Transverse colon (tissue), 4 donors: ENCODE measurements around the gene MAP10. TPM values are rescaled to one million over a fixed set of nuclear protein-coding genes. Genes with fewer than 3 reads are reported as not detected.

Source experiments
- DNase-seq: peaks from one replicate; pipeline ENCODE4 v3.0.0-alpha.2; 2019
- H3K27ac ChIP-seq, 4 donors: fragments of 200-600 bp; sonication (generic); 2 replicates each; pipeline ENCODE4 v1.5.1; 2016 to 2018; ENCODE audit warnings: inconsistent platforms in 4 of 4
- H3K27me3 ChIP-seq: fragments of 200-600 bp; sonication (generic); 2 replicates; pipeline ENCODE4 v1.5.1; 2017; ENCODE audit warnings: inconsistent platforms
- H3K36me3 ChIP-seq, 4 donors: fragments of 200-600 bp; sonication (generic); 2 replicates each; pipeline ENCODE4 v1.5.1; 2017 to 2019; ENCODE audit warnings: inconsistent platforms in 4 of 4
- H3K4me1 ChIP-seq, 4 donors: fragments of 200-600 bp; sonication (generic); 2 replicates each; pipeline ENCODE4 v1.5.1; 2017 to 2020; ENCODE audit warnings: inconsistent platforms in 4 of 4
- H3K4me3 ChIP-seq, 4 donors: fragments of 200-600 bp; sonication (generic); 1 replicate in 1 of 4; 2 replicates in 3 of 4; pipeline versions ENCODE4 v1.5.1 to v1.6.1; 2017 to 2019; ENCODE audit warnings: inconsistent platforms in 4 of 4
- H3K9me3 ChIP-seq, 2 donors: fragments of 200-600 bp; sonication (generic); 2 replicates each; pipeline ENCODE4 v1.5.1; 2017 to 2019; ENCODE audit warnings: inconsistent platforms in 2 of 2
- EP300 ChIP-seq: sonication (generic); formaldehyde crosslinking; IDR thresholded peaks from one replicate; pipeline ENCODE4 v1.6.1; 2017; ENCODE audit warnings: antibody characterized with exemption, low read depth
- POLR2A ChIP-seq: fragments of 450-650 bp; IDR thresholded peaks from one replicate; pipeline ENCODE4 v1.6.1; 2016; ENCODE audit warnings: antibody characterized with exemption, mild to moderate bottlenecking, moderate library complexity
- POLR2AphosphoS5 ChIP-seq, 3 donors: sonication (generic); formaldehyde crosslinking; IDR thresholded peaks; one replicate each; pipeline ENCODE4 v1.6.1; 2016; ENCODE audit warnings: antibody characterized with exemption in 3 of 3
- WGBS, 2 donors: methylation state at CpG; one replicate each; pipeline ENCODE4 v1.1.5; 2018; ENCODE audit warnings: low coverage in 1 of 2; 5-methylcytosine and 5-hydroxymethylcytosine counted together
- in situ Hi-C, 4 donors: fragments of 200-750 bp; cut with MboI; loops; one replicate each; pipeline versions ENCODE4 v1.15.0 to v1.15.1; 2017; ENCODE audit warnings: low sequenced_read_pairs in 3 of 4, low pct_ligation_motif_present in 1 of 4, low pct_unique_long_range_greater_than_20kb in 1 of 4
- intact Hi-C: fragments of 100-400 bp; cut with DNase I; formaldehyde crosslinking; loops from one replicate; pipeline ENCODE4 v1.15.1; 2023; ENCODE audit warnings: low total_unique reads
- total RNA-seq, 4 donors: library from RNA; depleted of rRNA; stranded (reverse); fragments of >200 nt; gene quantifications; one replicate each; pipeline ENCODE4 v1.1.0, GENCODE V29; 2016
- TF ChIP-seq, protein P1 (sequence below), 5 experiments: fragments of 200-600 bp in 3 of 5; fragments of 450-650 bp in 2 of 5; sonication (generic) in 3 of 5; IDR thresholded peaks; 1 replicate in 2 of 5; 2 replicates in 3 of 5; pipeline ENCODE4 v1.5.1; 2016 to 2017; ENCODE audit warnings: antibody characterized with exemption in 5 of 5, inconsistent platforms in 3 of 5, mild to moderate bottlenecking in 2 of 5, moderate library complexity in 1 of 5

The MAP10 gene
- total RNA-seq, 4 donors from 2014 or later = 1.7 to 2.3 TPM; not detected in 2

DNA sequence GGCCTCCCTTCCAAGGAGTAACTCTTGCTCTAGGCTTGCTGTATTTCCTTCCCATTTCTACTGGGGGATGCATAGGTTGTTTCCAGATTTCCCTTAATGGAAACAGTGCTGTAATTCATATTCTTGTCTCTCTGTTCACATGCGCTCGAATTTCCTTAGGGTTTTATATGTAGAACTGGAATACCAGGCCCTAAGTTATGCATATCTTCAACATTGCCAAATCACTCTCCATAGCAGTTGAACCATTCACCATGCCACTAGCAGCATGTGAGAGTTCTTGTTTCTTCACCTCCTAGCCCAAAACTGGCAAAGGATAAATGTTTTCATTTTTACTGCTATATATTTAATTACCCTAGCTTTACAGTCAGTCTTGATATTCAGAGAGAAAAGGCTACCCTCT is 12.8 kb downstream of the MAP10 start:
- no peaks in the 10 kb centered on the region for H3K4me1 ChIP-seq
- DNase-seq = no peak
- 90 to 100% methylated on average over 2 of the region's 2 CpGs for WGBS, 2 donors
- no peak for TF ChIP-seq POLR2A
- TF ChIP-seq POLR2AphosphoS5 (IDR thresholded peaks at IDR 0.05) = no peak
- TF ChIP-seq, protein P1, sequence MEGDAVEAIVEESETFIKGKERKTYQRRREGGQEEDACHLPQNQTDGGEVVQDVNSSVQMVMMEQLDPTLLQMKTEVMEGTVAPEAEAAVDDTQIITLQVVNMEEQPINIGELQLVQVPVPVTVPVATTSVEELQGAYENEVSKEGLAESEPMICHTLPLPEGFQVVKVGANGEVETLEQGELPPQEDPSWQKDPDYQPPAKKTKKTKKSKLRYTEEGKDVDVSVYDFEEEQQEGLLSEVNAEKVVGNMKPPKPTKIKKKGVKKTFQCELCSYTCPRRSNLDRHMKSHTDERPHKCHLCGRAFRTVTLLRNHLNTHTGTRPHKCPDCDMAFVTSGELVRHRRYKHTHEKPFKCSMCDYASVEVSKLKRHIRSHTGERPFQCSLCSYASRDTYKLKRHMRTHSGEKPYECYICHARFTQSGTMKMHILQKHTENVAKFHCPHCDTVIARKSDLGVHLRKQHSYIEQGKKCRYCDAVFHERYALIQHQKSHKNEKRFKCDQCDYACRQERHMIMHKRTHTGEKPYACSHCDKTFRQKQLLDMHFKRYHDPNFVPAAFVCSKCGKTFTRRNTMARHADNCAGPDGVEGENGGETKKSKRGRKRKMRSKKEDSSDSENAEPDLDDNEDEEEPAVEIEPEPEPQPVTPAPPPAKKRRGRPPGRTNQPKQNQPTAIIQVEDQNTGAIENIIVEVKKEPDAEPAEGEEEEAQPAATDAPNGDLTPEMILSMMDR (IDR thresholded peaks at IDR 0.05) = no peak
- no peak for TF ChIP-seq EP300
- in situ Hi-C loops = no loop called here
- H3K9me3 ChIP-seq = no peaks in the 10 kb centered on the region
- intact Hi-C loops = no loop called here
- H3K4me3 ChIP-seq = no peak overlapping the region
- H3K27me3 ChIP-seq = no peaks in the 10 kb centered on the region
- H3K36me3 ChIP-seq = no peaks in the 10 kb centered on the region
- H3K27ac ChIP-seq = no peak overlapping the region

DNA sequence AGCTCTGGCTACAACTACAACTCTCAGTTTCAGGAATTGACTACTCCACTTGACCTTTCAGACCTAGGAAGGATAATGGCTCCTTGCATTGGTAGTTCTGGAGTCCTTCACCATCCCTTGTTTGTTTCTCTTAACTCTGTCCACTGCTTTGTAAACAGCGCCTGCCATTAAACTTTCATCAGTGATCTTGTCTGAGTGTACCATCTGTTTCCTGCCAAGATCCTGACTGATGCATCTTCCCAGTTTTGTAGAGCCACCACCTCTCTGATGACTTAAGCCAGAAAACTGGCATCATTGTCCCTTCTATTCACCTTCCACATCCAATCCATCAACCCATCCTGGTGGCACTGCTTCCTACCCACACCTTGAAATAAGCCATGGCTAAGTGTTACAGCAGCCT is 15.2 kb downstream of the MAP10 start:
- Histone ChIP-seq H3K9me3 (no peaks in the 10 kb centered on the region), H3K4me1 (no peaks in the 10 kb centered on the region), H3K27me3 (no peaks in the 10 kb centered on the region), H3K27ac (no peak overlapping the region), H3K4me3 (no peak overlapping the region), H3K36me3 (no peaks in the 10 kb centered on the region)
- in situ Hi-C loops (no loop called here), intact Hi-C loops (no loop called here)
- WGBS, 2 donors = 91% methylated on average over 1 of the region's 1 CpG; no CpG with 5 or more reads in 1 of the 2 donors
- TF ChIP-seq POLR2A (no peak), EP300 (no peak), POLR2AphosphoS5 (IDR thresholded peaks at IDR 0.05) (no peak)
- TF ChIP-seq, protein P1 (IDR thresholded peaks at IDR 0.05) = no peak
- DNase-seq = no peak

DNA sequence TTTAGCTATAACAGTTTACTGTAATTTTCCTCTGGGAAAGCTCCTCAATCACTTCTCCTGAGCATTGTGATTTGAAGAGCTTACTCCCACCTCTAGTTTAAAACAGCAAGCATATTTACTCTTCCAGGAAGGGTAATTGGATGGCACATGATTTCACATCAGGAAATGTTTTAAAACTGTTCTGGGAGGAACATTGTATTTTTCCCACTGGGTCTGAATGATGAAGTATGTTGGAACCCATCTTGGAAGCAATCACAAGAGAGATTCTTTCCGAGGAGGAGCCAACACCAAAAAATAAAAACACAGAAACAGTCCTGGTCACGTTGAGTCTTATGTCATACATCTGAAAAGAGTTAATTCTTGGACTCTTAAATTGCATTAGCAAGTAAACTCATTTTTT is 17.3 kb downstream of the MAP10 start:
- WGBS, 2 donors = 77 to 88% methylated on average over 2 of the region's 2 CpGs
- no peaks in the 10 kb centered on the region for H3K27me3 ChIP-seq
- no peaks in the 10 kb centered on the region for H3K36me3 ChIP-seq
- DNase-seq = no peak
- no peak for TF ChIP-seq POLR2AphosphoS5 (IDR thresholded peaks at IDR 0.05)
- no peak for TF ChIP-seq POLR2A
- no peak for TF ChIP-seq EP300
- TF ChIP-seq, protein P1 (IDR thresholded peaks at IDR 0.05) = no peak
- intact Hi-C loops (no loop called here), in situ Hi-C loops (no loop called here)
- no peak overlapping the region for H3K4me3 ChIP-seq
- no peak overlapping the region for H3K27ac ChIP-seq
- no peaks in the 10 kb centered on the region for H3K4me1 ChIP-seq
- H3K9me3 ChIP-seq = no peaks in the 10 kb centered on the region

DNA sequence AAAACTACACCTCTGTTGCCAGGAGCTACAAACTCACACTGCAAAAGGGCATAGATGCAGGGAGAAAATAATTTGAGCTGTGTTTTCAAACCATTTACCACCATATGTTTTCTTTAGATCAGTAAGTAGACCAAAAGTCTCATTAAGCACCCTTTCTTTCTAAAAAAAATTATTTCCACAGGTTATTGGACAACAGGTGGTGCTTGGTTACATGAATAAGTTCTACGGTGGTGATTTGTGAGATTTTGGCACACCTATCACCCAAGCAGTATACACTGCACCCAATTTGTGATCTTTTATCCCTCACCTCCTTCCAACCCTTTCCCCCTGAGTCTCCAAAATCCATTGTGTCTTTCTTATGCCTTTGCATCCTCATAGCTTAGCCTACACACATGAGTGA is 21.1 kb downstream of the MAP10 start:
- H3K9me3 ChIP-seq = no peaks in the 10 kb centered on the region
- TF ChIP-seq, protein P1 (IDR thresholded peaks at IDR 0.05) = no peak
- no peak for TF ChIP-seq EP300
- in situ Hi-C loops = no loop called here
- H3K4me1 ChIP-seq = no peaks in the 10 kb centered on the region
- intact Hi-C loops = no loop called here
- 97 to 100% methylated on average over 1 of the region's 1 CpG for WGBS, 2 donors
- H3K36me3 ChIP-seq = no peaks in the 10 kb centered on the region
- no peak overlapping the region for H3K27ac ChIP-seq
- no peaks in the 10 kb centered on the region for H3K27me3 ChIP-seq
- no peak overlapping the region for H3K4me3 ChIP-seq
- DNase-seq = no peak
